ENCODE data around the gene C3orf85. TPM values are rescaled to one million over a fixed set of nuclear protein-coding genes. Genes with fewer than 3 reads are reported as not detected.
"Not testable (repeated sequence)": the region's sequence is repeated elsewhere in the genome, so short reads cannot be mapped to it uniquely, and the experiment has no call there.

Gene C3orf85
- total RNA-seq, 1 experiment from 2014 or later: not detected

DNA sequence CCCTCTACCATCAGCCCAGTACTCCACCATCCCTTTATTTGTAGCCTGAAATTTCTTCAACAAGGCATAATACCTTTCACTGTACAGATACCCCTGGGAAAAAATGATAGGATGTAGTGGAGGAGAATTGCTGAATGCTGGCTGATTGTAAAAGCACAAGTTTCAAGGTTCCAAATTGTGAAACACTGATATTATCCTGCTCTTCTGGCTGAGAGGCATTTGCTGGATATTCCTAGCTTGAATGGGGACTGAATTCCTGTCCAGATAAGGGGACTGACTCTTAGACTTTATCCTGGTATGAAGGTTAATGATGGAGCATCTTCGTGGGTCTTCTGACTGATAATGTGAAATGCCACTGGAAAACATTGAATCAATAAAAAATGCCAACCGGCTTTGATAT lies 9.0 kb upstream of the C3orf85 start:
- no peak for DNase-seq
- Histone ChIP-seq H3K4me3 (ENCODE audit: insufficient read depth, low read depth, low read length) (no peak overlapping the region), H3K27me3 (ENCODE audit: control insufficient read depth, insufficient read depth, low read length) (no peaks in the 10 kb centered on the region), H3K36me3 (replicated peaks; ENCODE audit: control insufficient read depth, insufficient read depth, low read length) (no peaks in the 10 kb centered on the region)

DNA sequence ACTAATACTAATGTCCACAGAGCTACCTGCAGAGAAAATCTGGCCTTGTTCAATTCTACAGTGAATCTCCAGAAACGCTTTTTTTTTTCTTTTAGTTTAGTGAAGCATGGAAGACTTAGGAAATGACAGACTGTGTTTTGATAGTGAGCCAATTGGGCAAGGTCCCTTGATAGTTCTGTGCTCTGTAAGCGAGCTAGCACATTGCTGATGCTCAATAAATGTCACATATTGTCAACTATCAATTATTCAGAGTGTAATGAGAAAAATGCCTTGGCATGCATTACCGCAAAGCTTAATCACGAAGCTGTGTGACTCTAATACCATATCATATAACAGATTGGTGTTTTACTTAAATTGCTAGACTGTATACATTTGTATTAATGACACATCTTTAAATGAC lies 5.2 kb upstream of the C3orf85 start:
- Histone ChIP-seq H3K4me3 (ENCODE audit: insufficient read depth, low read depth, low read length) (no peak overlapping the region), H3K36me3 (replicated peaks; ENCODE audit: control insufficient read depth, insufficient read depth, low read length) (no peaks in the 10 kb centered on the region), H3K27me3 (ENCODE audit: control insufficient read depth, insufficient read depth, low read length) (no peaks in the 10 kb centered on the region)
- DNase-seq: no peak

DNA sequence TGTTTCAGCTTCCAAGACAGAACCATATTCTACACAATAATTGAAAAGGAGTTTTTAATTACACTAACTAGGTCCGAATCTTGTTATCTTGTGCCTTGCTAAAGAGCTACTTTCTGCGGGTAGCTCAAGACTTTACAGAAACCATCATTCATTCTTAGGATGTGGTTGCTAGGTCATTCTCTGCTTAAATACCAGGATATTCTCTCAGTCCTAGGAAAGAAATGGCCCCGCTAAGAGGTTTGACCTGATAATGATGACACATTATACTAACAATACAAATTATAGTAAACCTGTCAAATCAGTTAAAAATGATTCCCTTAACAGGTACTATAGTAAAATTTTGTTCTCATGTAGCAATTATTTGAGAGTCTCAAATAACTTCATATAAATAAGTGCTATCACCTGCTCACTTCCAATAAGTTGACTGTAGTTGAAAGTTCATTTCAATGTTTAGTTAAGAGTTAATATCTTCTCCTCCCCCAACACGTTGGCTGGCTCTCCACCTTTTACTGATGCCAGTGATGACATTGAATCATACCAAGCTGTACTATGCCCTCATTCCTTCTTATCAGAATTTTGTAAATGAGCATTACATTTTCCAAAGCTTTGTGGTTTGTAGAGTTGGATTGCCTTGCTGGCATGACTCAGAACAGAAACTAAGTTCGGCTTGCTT lies 3.6 kb upstream of the C3orf85 start:
- H3K4me3 ChIP-seq (ENCODE audit: insufficient read depth, low read depth, low read length): no peak overlapping the region
- no peaks in the 10 kb centered on the region for H3K27me3 ChIP-seq (ENCODE audit: control insufficient read depth, insufficient read depth, low read length)
- DNase-seq: no peak
- H3K36me3 ChIP-seq (replicated peaks; ENCODE audit: control insufficient read depth, insufficient read depth, low read length): no peaks in the 10 kb centered on the region

DNA sequence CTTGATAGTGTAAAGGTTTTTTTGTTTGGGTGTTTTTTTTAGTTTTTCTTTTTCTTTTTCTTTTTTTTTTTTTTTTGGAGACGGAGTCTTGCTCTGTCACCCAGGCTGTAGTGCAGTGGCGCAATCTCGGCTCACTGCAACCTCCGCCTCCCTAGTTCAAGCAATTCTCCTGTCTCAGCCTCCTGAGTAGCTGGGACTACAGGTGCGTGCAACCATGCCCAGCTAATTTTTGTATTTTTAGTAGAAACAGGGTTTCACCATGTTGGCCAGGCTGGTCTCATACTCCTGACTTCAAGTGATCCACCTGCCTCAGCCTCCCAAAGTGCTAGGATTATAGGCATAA lies 3.1 kb upstream of the C3orf85 start:
- not testable (repeated sequence) for H3K4me3 ChIP-seq (ENCODE audit: insufficient read depth, low read depth, low read length); H3K36me3 ChIP-seq (replicated peaks; ENCODE audit: control insufficient read depth, insufficient read depth, low read length); DNase-seq; H3K27me3 ChIP-seq (ENCODE audit: control insufficient read depth, insufficient read depth, low read length)

DNA sequence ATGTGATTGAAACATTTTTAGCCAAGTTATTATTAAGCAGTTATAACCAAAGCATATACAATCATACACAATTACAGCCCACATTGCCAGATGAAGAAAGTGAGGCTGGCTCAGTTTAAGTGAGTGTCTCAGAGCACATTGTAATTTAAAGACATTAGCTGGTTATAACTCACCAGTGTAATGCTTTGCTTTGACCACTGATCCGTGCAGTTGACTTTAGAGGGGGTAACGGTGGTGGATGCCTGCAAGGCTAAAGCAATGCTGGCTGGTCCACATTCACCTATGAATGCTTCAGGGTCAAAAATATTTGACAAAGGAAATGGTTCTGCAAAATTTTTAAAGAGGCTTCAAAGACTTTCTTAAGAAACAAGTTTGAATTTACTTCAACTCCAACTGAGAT lies 1.2 kb downstream of the C3orf85 start:
- Histone ChIP-seq H3K36me3 (replicated peaks; ENCODE audit: control insufficient read depth, insufficient read depth, low read length) (no peaks in the 10 kb centered on the region), H3K4me3 (ENCODE audit: insufficient read depth, low read depth, low read length) (no peak overlapping the region)

DNA sequence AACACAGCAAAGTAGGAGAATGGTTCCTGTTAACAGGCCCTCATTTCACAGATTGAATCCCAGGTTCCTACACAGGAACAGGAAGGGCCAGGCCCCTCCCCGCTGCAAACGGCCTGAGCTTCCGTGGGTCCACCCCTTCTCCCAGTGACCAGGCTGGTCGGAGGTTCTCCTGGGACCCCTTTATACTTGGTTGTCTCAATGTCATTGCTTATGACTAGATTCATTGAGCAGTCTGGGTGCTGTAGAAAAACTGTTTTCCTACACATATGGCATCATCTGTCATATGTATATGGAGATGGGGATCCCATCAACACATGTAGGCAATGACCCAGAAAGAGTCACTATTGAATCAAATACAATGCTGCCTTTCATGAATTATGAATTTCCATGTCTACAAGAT lies 3.8 kb downstream of the C3orf85 start:
- no peaks in the 10 kb centered on the region for H3K27me3 ChIP-seq (ENCODE audit: control insufficient read depth, insufficient read depth, low read length)
- no peaks in the 10 kb centered on the region for H3K36me3 ChIP-seq (replicated peaks; ENCODE audit: control insufficient read depth, insufficient read depth, low read length)
- DNase-seq: no peak
- H3K4me3 ChIP-seq (ENCODE audit: insufficient read depth, low read depth, low read length): no peak overlapping the region

More for the DNA sequence above, 1.2 kb downstream of the C3orf85 start:
- no peaks in the 10 kb centered on the region for H3K27me3 ChIP-seq (ENCODE audit: control insufficient read depth, insufficient read depth, low read length)
- DNase-seq: peak; percentile 28

DNA sequence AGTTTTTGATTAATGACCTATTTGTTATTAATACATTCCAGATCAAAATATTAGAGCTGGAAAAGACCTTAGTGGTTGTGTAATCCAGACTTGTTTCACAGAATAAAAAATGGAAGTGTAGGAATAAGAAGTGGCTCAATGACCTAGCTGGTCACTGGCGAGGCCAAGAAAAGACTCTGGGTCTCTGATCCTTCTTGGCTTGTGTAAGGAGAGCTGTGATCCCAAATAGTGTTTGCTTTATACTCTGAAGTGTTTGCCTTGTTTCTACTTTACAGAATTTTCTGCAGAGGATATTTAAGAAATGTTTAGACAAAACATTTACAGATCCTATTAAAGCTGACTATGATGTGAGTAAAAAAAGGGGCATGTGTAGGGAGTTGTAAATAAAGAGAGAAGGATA lies 7.1 kb downstream of the C3orf85 start:
- H3K4me3 ChIP-seq (ENCODE audit: insufficient read depth, low read depth, low read length): no peak overlapping the region
- no peaks in the 10 kb centered on the region for H3K36me3 ChIP-seq (replicated peaks; ENCODE audit: control insufficient read depth, insufficient read depth, low read length)
- no peak for DNase-seq
- no peaks in the 10 kb centered on the region for H3K27me3 ChIP-seq (ENCODE audit: control insufficient read depth, insufficient read depth, low read length)

DNA sequence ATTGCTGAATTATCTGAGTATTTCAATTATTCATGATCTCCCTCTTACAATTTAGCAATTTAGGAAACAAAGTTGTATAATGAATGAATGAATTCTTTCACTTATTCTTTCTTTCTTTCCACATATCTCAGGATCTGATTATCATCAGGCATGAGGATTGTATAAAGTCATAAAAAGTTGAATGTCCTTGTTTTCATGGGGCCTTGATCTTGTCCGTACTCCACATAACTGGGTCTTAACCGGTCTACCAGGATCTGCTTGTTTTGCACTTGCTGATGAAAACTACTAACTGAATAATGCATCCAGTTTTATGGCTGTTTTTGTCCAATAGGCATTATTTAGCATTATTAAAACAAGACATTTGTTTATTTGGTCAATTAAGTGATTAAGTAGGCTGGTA lies 12.6 kb downstream of the C3orf85 start:
- no peak for DNase-seq
- Histone ChIP-seq H3K4me3 (ENCODE audit: insufficient read depth, low read depth, low read length) (no peak overlapping the region), H3K27me3 (ENCODE audit: control insufficient read depth, insufficient read depth, low read length) (no peaks in the 10 kb centered on the region), H3K36me3 (replicated peaks; ENCODE audit: control insufficient read depth, insufficient read depth, low read length) (no peaks in the 10 kb centered on the region)

DNA sequence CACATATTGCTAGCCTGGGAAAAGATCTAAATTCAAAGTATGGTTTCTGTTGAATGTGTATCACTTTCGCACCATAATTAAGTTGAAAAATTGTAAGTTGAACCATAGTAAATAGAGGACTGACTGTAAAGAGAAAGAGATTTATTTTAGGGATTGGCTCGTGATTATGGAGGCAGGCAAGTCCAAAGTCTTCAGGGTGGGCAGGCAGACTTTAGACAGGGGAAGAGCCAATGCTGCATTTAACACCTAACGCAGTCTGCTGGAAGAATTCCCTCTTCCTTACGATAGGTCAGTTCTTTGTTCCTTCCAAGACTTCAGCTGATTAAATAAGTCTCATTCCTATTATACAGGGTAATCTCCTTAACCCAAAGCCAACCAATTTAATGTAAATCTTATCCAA lies 15.8 kb downstream of the C3orf85 start:
- DNase-seq: no peak
- Histone ChIP-seq H3K36me3 (replicated peaks; ENCODE audit: control insufficient read depth, insufficient read depth, low read length) (no peaks in the 10 kb centered on the region), H3K27me3 (ENCODE audit: control insufficient read depth, insufficient read depth, low read length) (no peaks in the 10 kb centered on the region), H3K4me3 (ENCODE audit: insufficient read depth, low read depth, low read length) (no peak overlapping the region)

DNA sequence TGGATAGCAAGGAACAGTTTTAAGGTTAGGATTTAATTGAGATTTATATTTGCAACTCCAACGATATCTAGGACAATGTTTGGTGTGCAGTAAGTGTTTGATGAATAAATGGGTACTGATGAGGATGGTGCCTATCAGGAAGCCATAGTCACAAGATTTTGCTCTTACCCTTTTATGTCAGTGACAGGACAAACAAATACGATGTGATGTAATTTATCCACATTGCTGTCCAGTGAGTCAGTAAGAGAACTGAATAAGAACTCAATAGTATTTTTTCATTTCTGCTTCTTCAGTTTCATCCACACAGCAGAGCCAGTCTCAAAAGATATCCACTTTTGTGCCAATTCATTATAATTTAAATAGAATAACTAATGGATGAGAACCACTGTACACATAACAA lies 18.5 kb downstream of the C3orf85 start:
- H3K4me3 ChIP-seq (ENCODE audit: insufficient read depth, low read depth, low read length): no peak overlapping the region
- no peaks in the 10 kb centered on the region for H3K27me3 ChIP-seq (ENCODE audit: control insufficient read depth, insufficient read depth, low read length)
- no peaks in the 10 kb centered on the region for H3K36me3 ChIP-seq (replicated peaks; ENCODE audit: control insufficient read depth, insufficient read depth, low read length)
- no peak for DNase-seq

DNA sequence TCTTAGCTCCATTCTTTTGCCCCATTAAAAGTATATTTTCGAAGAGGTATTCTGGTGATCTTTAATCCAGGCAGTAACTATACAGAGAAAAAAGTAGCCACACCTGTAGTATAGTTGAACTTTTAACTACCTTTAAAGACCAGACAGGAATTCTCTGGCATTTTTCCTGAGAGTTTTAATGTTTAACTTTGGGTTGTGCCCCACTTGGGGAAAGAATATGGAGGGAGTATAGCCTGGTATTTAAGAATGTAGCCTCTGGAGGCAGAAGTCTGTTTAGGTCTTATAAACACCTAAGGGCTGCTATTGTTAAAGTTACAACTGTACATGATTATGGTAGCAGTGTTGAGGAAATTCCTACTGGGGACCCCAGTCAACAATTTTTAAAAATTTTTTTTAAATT lies 19.3 kb downstream of the C3orf85 start:
- no peak for DNase-seq
- Histone ChIP-seq H3K36me3 (replicated peaks; ENCODE audit: control insufficient read depth, insufficient read depth, low read length) (no peaks in the 10 kb centered on the region), H3K4me3 (ENCODE audit: insufficient read depth, low read depth, low read length) (no peak overlapping the region), H3K27me3 (ENCODE audit: control insufficient read depth, insufficient read depth, low read length) (no peaks in the 10 kb centered on the region)

DNA sequence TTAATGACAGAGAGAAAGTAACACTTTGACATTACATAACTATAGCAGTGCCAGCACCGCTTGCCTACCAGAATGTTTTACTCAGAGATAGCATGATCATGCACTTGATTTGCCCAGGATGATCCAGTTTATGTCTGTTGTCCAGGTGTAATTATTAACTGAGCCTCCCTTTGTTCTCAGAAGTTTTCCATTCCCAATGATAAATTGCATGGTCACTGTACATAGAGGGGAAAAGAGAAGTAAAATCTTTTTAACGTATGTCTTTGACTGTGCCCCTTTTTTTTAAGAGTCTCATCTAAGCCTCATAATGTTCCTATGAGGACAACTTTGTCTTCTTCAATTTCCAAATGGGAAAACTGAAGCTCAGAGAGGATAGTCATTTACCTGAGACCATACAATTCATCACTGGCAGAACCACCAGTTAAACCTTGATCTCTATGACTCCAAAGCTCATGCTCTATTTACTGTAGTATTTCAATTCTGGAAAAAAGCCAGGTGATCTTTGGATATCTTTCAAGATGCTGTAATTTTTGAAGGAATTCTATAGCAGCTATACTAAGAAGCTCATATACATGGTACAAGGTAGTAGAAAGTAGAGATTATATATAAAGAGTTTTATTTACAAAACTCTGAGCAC lies 25.1 kb downstream of the C3orf85 start:
- Histone ChIP-seq H3K4me3 (ENCODE audit: insufficient read depth, low read depth, low read length) (no peak overlapping the region), H3K36me3 (replicated peaks; ENCODE audit: control insufficient read depth, insufficient read depth, low read length) (no peaks in the 10 kb centered on the region), H3K27me3 (ENCODE audit: control insufficient read depth, insufficient read depth, low read length) (no peaks in the 10 kb centered on the region)
- DNase-seq: no peak

DNA sequence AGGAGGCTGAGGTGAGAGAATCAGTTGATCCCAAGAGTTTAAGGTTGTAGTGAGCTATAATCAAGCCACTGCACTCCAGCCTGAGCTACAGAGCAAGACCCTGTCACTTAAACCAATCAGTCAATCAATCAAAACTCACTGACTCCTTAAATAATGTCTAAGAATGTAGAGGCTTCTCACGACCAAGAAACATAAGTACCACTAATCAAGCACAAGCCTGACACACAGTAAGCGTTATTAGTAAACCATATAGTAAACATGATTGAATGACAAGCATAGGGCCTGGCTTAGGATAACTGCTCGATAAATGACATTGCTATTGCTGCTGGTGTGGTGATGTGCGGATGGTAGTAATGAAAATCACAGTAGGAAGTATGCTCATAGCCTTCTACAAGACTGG lies 29.4 kb downstream of the C3orf85 start:
- Histone ChIP-seq H3K27me3 (ENCODE audit: control insufficient read depth, insufficient read depth, low read length) (no peaks in the 10 kb centered on the region), H3K4me3 (ENCODE audit: insufficient read depth, low read depth, low read length) (no peak overlapping the region)
- DNase-seq: no peak

DNA sequence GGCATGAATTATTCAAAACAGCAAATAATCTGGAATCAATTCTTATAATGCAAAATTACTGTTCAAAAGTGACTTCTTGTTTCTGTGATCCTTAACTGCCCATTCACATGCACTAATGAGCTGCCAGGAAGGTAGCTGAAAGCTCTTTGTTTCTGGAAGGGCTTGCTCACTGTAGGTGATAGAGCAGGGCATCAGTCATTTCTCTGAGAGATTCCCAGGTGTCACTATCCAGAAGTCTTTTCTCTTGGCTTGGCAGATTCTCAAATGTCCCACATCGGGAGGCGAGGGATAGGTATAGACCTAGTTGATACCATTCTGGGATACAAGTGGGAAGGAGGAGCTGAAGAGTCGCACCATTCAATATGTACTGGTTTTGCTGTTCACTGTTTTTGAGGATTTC lies 35.0 kb downstream of the C3orf85 start:
- Histone ChIP-seq H3K27me3 (ENCODE audit: control insufficient read depth, insufficient read depth, low read length) (no peaks in the 10 kb centered on the region), H3K4me3 (ENCODE audit: insufficient read depth, low read depth, low read length) (no peak overlapping the region)
- DNase-seq: no peak

More for the DNA sequence above, 29.4 kb downstream of the C3orf85 start:
- no peaks in the 10 kb centered on the region for H3K36me3 ChIP-seq (replicated peaks; ENCODE audit: control insufficient read depth, insufficient read depth, low read length)

DNA sequence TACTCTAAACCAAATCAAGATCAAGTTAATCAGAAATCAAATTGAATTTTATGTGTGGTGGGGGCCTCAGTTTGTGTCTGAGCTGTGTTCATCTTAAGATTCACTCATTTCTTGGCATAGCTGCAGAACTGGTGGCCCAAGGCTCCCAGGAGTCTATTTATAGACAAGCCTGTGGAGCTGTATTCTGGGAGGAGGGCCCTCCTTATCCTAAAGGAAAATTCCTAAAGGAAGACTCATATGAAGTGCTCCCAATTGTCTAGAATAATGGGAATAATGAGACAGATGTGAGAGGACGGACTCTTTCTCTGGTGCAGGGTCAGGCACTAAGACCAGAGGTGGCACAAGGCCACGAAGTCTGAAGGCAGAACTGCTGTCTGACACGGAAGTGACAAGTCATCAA lies 38.9 kb downstream of the C3orf85 start:
- H3K27me3 ChIP-seq (ENCODE audit: control insufficient read depth, insufficient read depth, low read length): no peaks in the 10 kb centered on the region
- H3K4me3 ChIP-seq (ENCODE audit: insufficient read depth, low read depth, low read length): no peak overlapping the region
- DNase-seq: no peak
- no peaks in the 10 kb centered on the region for H3K36me3 ChIP-seq (replicated peaks; ENCODE audit: control insufficient read depth, insufficient read depth, low read length)

More for the DNA sequence above, 35.0 kb downstream of the C3orf85 start:
- no peaks in the 10 kb centered on the region for H3K36me3 ChIP-seq (replicated peaks; ENCODE audit: control insufficient read depth, insufficient read depth, low read length)

DNA sequence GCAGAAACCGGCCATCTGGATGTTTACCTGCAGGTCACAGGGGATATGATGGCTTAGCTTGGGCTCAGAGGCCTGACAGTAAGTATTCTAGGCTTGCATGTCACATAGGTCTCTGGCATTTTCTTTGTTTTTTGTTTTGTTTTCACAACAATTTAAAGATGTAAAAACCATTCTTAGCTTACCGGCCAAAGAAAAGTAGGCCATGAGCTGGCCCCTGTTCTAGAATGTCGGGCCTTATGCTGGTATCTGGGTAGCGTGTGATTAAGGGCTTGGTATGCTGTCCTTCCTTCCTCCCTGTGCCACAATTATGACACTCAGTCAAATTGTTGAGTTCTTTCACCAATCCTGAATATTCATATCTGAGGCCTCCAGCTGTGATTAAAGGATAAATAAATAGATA lies 40.2 kb downstream of the C3orf85 start:
- Histone ChIP-seq H3K4me3 (ENCODE audit: insufficient read depth, low read depth, low read length) (no peak overlapping the region), H3K36me3 (replicated peaks; ENCODE audit: control insufficient read depth, insufficient read depth, low read length) (no peaks in the 10 kb centered on the region), H3K27me3 (ENCODE audit: control insufficient read depth, insufficient read depth, low read length) (no peaks in the 10 kb centered on the region)
- no peak for DNase-seq

All from H7 (cell line).